K562 (cell line): ENCODE measurements around the gene SNAPC2. TPM values are rescaled to one million over a fixed set of nuclear protein-coding genes. Genes with fewer than 3 reads are reported as not detected.

ENCODE experiments used
- ATAC-seq: fragments of 200-7000 bp; cut with Tn5 transposase; 3 replicates; pipeline ENCODE4 v1.9.1; 2020; ENCODE audit warnings: moderate library complexity
- BruUV-seq: library from RNA; stranded (reverse); fragments of 400-500 nt; replicated peaks from 2 replicates; lab custom pipeline; 2021; lab: Mats Ljungman, UMichigan
- CTCF ChIA-PET: fragments of 300-600 bp; formaldehyde crosslinking; extraction: SDS; loops from one replicate; lab custom pipeline; 2021; ENCODE audit warnings: low intra/inter-chr PET ratio; lab: Yijun Ruan, JAX
- POLR2A ChIA-PET: fragments of 300-600, 350-650 bp; sonication (Branson Sonifier 250); formaldehyde crosslinking; extraction: SDS; loops from one replicate; lab custom pipeline; 2021; ENCODE audit warnings: antibody characterized with exemption, inconsistent platforms; lab: Yijun Ruan, JAX
- DNase-seq, 4 experiments: peaks; one replicate each; pipeline versions ENCODE4 v3.0.0 to v3.0.0-alpha.2; 2011 to 2018; ENCODE audit warnings: low spot score in 3 of 4, mixed read lengths in 3 of 4; ENCODE audit errors: extremely low read depth in 1 of 4
- FAIRE-seq: peaks from 2 replicates; lab custom pipeline; 2011; peaks lifted over from hg19 to GRCh38; lab: Jason Lieb, UNC
- H2AFZ ChIP-seq: 2 replicates; pipeline ENCODE4 v1.6.0; 2011; ENCODE audit warnings: low read depth, low read length, control low read depth, inconsistent platforms
- H3K27ac ChIP-seq: fragments of 200-600 bp; 3 replicates; pipeline ENCODE4 v1.8.0; 2011; ENCODE audit warnings: low read depth, mild to moderate bottlenecking, control low read depth, inconsistent platforms, low read length, moderate library complexity, mixed read lengths; ENCODE audit errors: extremely low read depth
- H3K27me3 ChIP-seq, 2 experiments: fragments of 300-600 bp in 1 of 2; 2 replicates in 1 of 2; 3 replicates in 1 of 2; pipeline versions ENCODE4 v1.6.0 to v1.8.0; 2011; ENCODE audit warnings: inconsistent platforms in 2 of 2, low read length in 2 of 2, mild to moderate bottlenecking in 1 of 2, mixed read lengths in 1 of 2, moderate library complexity in 1 of 2; ENCODE audit not compliant: control insufficient read depth in 2 of 2, insufficient read depth in 2 of 2
- H3K36me3 ChIP-seq: fragments of 300-600 bp; 3 replicates; pipeline ENCODE4 v1.8.0; 2011; ENCODE audit warnings: mild to moderate bottlenecking, low read length, inconsistent platforms; ENCODE audit not compliant: control insufficient read depth, insufficient read depth
- H3K4me1 ChIP-seq, 2 experiments: fragments of 200-600 bp in 1 of 2; replicated peaks in 1 of 2; 2 replicates in 1 of 2; 3 replicates in 1 of 2; pipeline versions ENCODE4 v1.5.1 to v1.8.0; 2011; ENCODE audit warnings: inconsistent platforms in 2 of 2, low read length in 2 of 2, mild to moderate bottlenecking in 1 of 2, mixed read lengths in 1 of 2, moderate library complexity in 1 of 2; ENCODE audit not compliant: control insufficient read depth in 2 of 2, insufficient read depth in 2 of 2
- H3K4me2 ChIP-seq: 2 replicates; pipeline ENCODE4 v1.6.1; 2011; ENCODE audit warnings: low read length, control low read depth, inconsistent platforms, mixed read lengths; ENCODE audit not compliant: insufficient read depth
- H3K4me3 ChIP-seq: fragments of 200-600 bp; sonication (generic), shearing (Covaris generic); 2 replicates; pipeline ENCODE4 v1.5.1; 2016; ENCODE audit warnings: control low read depth, inconsistent platforms
- H3K79me2 ChIP-seq: fragments of 200-600 bp; 3 replicates; pipeline ENCODE4 v1.8.0; 2011; ENCODE audit warnings: low read length, inconsistent platforms; ENCODE audit not compliant: control insufficient read depth, insufficient read depth
- H3K9ac ChIP-seq, 2 experiments: 2 replicates each; pipeline versions ENCODE4 v1.6.0 to v1.6.1; 2011; ENCODE audit warnings: low read depth in 2 of 2, low read length in 2 of 2, control low read depth in 1 of 2, inconsistent platforms in 1 of 2, mild to moderate bottlenecking in 1 of 2, mixed read lengths in 1 of 2; ENCODE audit not compliant: insufficient read depth in 1 of 2
- H3K9me1 ChIP-seq: one replicate; pipeline ENCODE4 v1.6.0; 2011; ENCODE audit warnings: inconsistent platforms, mild to moderate bottlenecking, low read length, moderate library complexity; ENCODE audit not compliant: control insufficient read depth, insufficient read depth
- H3K9me3 ChIP-seq: replicated peaks from 2 replicates; pipeline ENCODE4 v1.5.1; 2011; ENCODE audit warnings: low read depth, low read length, inconsistent platforms; ENCODE audit not compliant: control insufficient read depth, insufficient read depth
- H4K20me1 ChIP-seq: replicated peaks from 2 replicates; pipeline ENCODE4 v1.6.1; 2011; ENCODE audit warnings: low read length, inconsistent platforms, mixed read lengths; ENCODE audit not compliant: control insufficient read depth, insufficient read depth
- BDP1 ChIP-seq: IDR thresholded peaks from 3 replicates; pipeline ENCODE4 v1.6.1; 2011; ENCODE audit not compliant: insufficient read length, insufficient read depth
- DACH1 ChIP-seq: fragments of 450-650 bp; IDR thresholded peaks from 2 replicates; pipeline ENCODE4 v1.6.1; 2018; ENCODE audit not compliant: partially characterized antibody
- ELF1 ChIP-seq: fragments of 200-800 bp; sonication (Bioruptor generic); IDR thresholded peaks from 2 replicates; pipeline ENCODE4 v1.6.1; 2016; ENCODE audit warnings: missing genetic modification characterization, missing compliant biosample characterization
- EP400 ChIP-seq: fragments of 450-650 bp; IDR thresholded peaks from 2 replicates; pipeline ENCODE4 v1.6.1; 2017; ENCODE audit warnings: antibody characterized with exemption, mild to moderate bottlenecking, moderate library complexity
- ETV5 ChIP-seq: sonication (generic); formaldehyde crosslinking; IDR thresholded peaks from 2 replicates; pipeline ENCODE4 v1.4.0; 2020; ENCODE audit warnings: low read depth, mild to moderate bottlenecking, missing genetic modification reagents
- MAFF ChIP-seq: IDR thresholded peaks from 2 replicates; pipeline ENCODE4 v1.6.1; 2012; ENCODE audit warnings: low read length, improper control_type of control experiment
- MAX ChIP-seq: sonication (generic); formaldehyde crosslinking; IDR thresholded peaks from 2 replicates; pipeline ENCODE4 v1.9.0; 2022; ENCODE audit warnings: mild to moderate bottlenecking, missing genetic modification reagents
- MEF2A ChIP-seq: IDR thresholded peaks from 2 replicates; pipeline ENCODE4 v1.6.1; 2011; ENCODE audit warnings: low read depth, mild to moderate bottlenecking, low read length, moderate library complexity; ENCODE audit not compliant: control insufficient read depth
- MXD1 ChIP-seq: fragments of 250-450 bp; sonication (Bioruptor Pico); IDR thresholded peaks from 2 replicates; pipeline ENCODE4 v1.8.0; 2021; ENCODE audit warnings: borderline replicate concordance, mild to moderate bottlenecking, moderate library complexity; ENCODE audit not compliant: poor library complexity, severe bottlenecking
- MXI1 ChIP-seq: IDR thresholded peaks from 2 replicates; pipeline ENCODE4 v1.6.1; 2011; ENCODE audit warnings: low read depth, mild to moderate bottlenecking, improper control_type of control experiment, low read length
- NBN ChIP-seq: fragments of 450-650 bp; IDR thresholded peaks from 2 replicates; pipeline ENCODE4 v1.6.1; 2016; ENCODE audit warnings: low read depth, mild to moderate bottlenecking
- NFYB ChIP-seq: IDR thresholded peaks from 2 replicates; pipeline ENCODE4 v1.6.1; 2011; ENCODE audit warnings: mild to moderate bottlenecking, moderate library complexity; ENCODE audit not compliant: insufficient read length; ENCODE audit errors: extremely low read depth
- NR2F6 ChIP-seq: fragments of 450-650 bp; formaldehyde crosslinking; IDR thresholded peaks from 2 replicates; pipeline ENCODE4 v1.4.0; 2020; ENCODE audit warnings: mild to moderate bottlenecking
- SMC3 ChIP-seq: conservative IDR thresholded peaks from 2 replicates; pipeline ENCODE4 v1.6.1; 2011; ENCODE audit warnings: low read depth, low read length, improper control_type of control experiment; ENCODE audit not compliant: insufficient read depth
- SUPT5H ChIP-seq: fragments of 450-650 bp; IDR thresholded peaks from 2 replicates; pipeline ENCODE4 v1.6.1; 2016
- TARDBP ChIP-seq: fragments of 450-650 bp; IDR thresholded peaks from 2 replicates; pipeline ENCODE4 v1.6.1; 2016
- TBL1XR1 ChIP-seq, 2 experiments: IDR thresholded peaks; 2 replicates each; pipeline ENCODE4 v1.6.1; 2012; ENCODE audit warnings: improper control_type of control experiment in 2 of 2, low read length in 2 of 2, mild to moderate bottlenecking in 1 of 2
- WHSC1 ChIP-seq: IDR thresholded peaks from one replicate; pipeline ENCODE4 v1.6.1; 2012; ENCODE audit warnings: low read length, control low read depth, inconsistent platforms
- ZC3H8 ChIP-seq: fragments of 450-650 bp; IDR thresholded peaks from 2 replicates; pipeline ENCODE4 v1.6.1; 2017
- ZNF277 ChIP-seq: fragments of 250-450 bp; sonication (Bioruptor Pico); IDR thresholded peaks from 2 replicates; pipeline ENCODE4 v1.8.0; 2022; ENCODE audit warnings: inconsistent platforms, mild to moderate bottlenecking, moderate library complexity, borderline replicate concordance
- ZNF583 ChIP-seq: fragments of 250-450 bp; sonication (Bioruptor Pico); IDR thresholded peaks from 2 replicates; pipeline ENCODE4 v1.4.0; 2020
- ZNF589 ChIP-seq: fragments of 200-800 bp; sonication (Bioruptor generic); IDR thresholded peaks from 2 replicates; pipeline ENCODE4 v1.6.1; 2016; ENCODE audit warnings: low read depth, missing genetic modification characterization, missing compliant biosample characterization
- ZNF668 ChIP-seq: fragments of 250-450 bp; sonication (Bioruptor Pico); IDR thresholded peaks from 2 replicates; pipeline ENCODE4 v1.8.0; 2022; ENCODE audit warnings: mild to moderate bottlenecking, inconsistent platforms
- WGBS: fragments of 100-300 bp; shearing (Covaris generic); methylation state at CpG from one replicate; pipeline ENCODE4 v1.1.6; 2016; ENCODE audit warnings: low coverage, mixed read lengths; ENCODE audit not compliant: insufficient coverage; ENCODE audit errors: missing lambda C conversion rate; 5-methylcytosine and 5-hydroxymethylcytosine counted together
- in situ Hi-C: fragments of 300-500 bp; cut with MboI; formaldehyde crosslinking; loops from 4 replicates; pipeline ENCODE4 v1.15.0; 2018; ENCODE audit warnings: inconsistent platforms, mixed read lengths
- intact Hi-C: fragments of 100-400 bp; cut with micrococcal nuclease; formaldehyde crosslinking; loops from 2 replicates; pipeline ENCODE4 v1.14.2; 2022
- polyA plus RNA-seq, 8 experiments: library from polyadenylated mRNA; depleted of rRNA in 4 of 8; stranded (reverse) in 5 of 8; unstranded in 3 of 8; fragments of >200 nt; fragmentation: Nextera tagmentation in 2 of 8; fragmentation: Illumina TruSeq in 1 of 8; extraction: Ambion mirVana in 2 of 8; extraction: Trizol in 1 of 8; gene quantifications; 2 replicates each; pipeline versions ENCODE4 v1.2.1 to v1.2.3, GENCODE V29; 2011 to 2014; ENCODE audit warnings: inconsistent platforms in 1 of 8, missing spikeins in 1 of 8
- total RNA-seq, 7 experiments: library from RNA; depleted of rRNA in 6 of 7; stranded (reverse); fragments of >200 nt in 6 of 7; fragmentation: Illumina TruSeq in 2 of 7; extraction: Trizol in 2 of 7; gene quantifications; 2 replicates each; pipeline versions ENCODE4 v1.2.1 to v1.2.3, GENCODE V29; 2011 to 2021; ENCODE audit warnings: low replicate concordance in 1 of 7

The SNAPC2 gene
- total and polyA plus RNA-seq, 9 of the 15 experiments (the other 6 are each of a cell fraction or from before 2014, with no cell fraction given): 0.59 to 45.1 (median 15.3) TPM

- H3K4me1 ChIP-seq: peaks cover 11 to 28% of the 10 kb centered on the region in 2 experiments; a peak in 4 of 5 replicates
- peak within 1 kb of the TSS; percentile 64 for H3K4me3 ChIP-seq
- under 1% methylated on average over 52 of the region's 56 CpGs for WGBS
- FAIRE-seq (peak; percentile 99), ATAC-seq (peak; percentile 99), DNase-seq (peak; percentile 97 to 99 (median 98))
- H3K79me2 ChIP-seq: peaks cover 58% of the 10 kb centered on the region
- peak within 1 kb of the TSS; percentile 79 for H2AFZ ChIP-seq
- ChIA-PET CTCF (interaction anchor here (0.5 to 2.3 kb wide), 5 partner anchors 27 to 309 kb away, joined by 3 to 16 read pairs (median 5); no protein-coding TSS in a partner anchor), POLR2A (interaction anchor here (0.6 to 2.7 kb wide), 27 partner anchors 10 to 1169 kb away, joined by 3 to 27 read pairs (median 4); partner anchors contain the start of genes CTXN1, LRRC8E, NDUFA7 and RPS28)
- H3K9me3 ChIP-seq: no peaks in the 10 kb centered on the region
- peak within 1 kb of the TSS; percentile 94 for H3K27ac ChIP-seq
- H3K9ac ChIP-seq: peak within 1 kb of the TSS; percentile 95 to 99
- in situ Hi-C loops (no loop called here), intact Hi-C loops (loop anchor here (1.0 to 10.0 kb wide), 4 partner anchors 59 to 310 kb away; no protein-coding TSS in a partner anchor)
- H3K9me1 ChIP-seq: peaks cover 4% of the 10 kb centered on the region
- BruUV-seq: no TSS peak
- peak within 1 kb of the TSS; percentile 95 for H3K4me2 ChIP-seq
- H4K20me1 ChIP-seq: no peaks in the 10 kb centered on the region
- peaks cover 37% of the 10 kb centered on the region for H3K36me3 ChIP-seq
- H3K27me3 ChIP-seq: no peaks in the 10 kb centered on the region
- 0 out of 4 replicates have a peak, but pooled peaks of 1 of the 2 experiments have one; percentile 16 for TF ChIP-seq TBL1XR1 (IDR thresholded peaks at IDR 0.05; ENCODE audit: low read length in 2 of 2)
- no peak for TF ChIP-seq ZNF277
- no peak for TF ChIP-seq SMC3
- TF ChIP-seq TARDBP: no peak; the same call in 1 of the 2 replicates
- TF ChIP-seq ZC3H8: no peak
- TF ChIP-seq BDP1: no peak
- TF ChIP-seq NFYB: peak; percentile 62
- TF ChIP-seq ZNF589: no peak
- peak; percentile 60; the same call in 1 of the 2 replicates for TF ChIP-seq ZNF583
- TF ChIP-seq ELF1 (tag): no peak
- TF ChIP-seq NR2F6: no peak
- TF ChIP-seq EP400: peak; percentile 97
- TF ChIP-seq SUPT5H: peak; percentile 93
- TF ChIP-seq NBN: peak; percentile 16; the same call in 1 of the 2 replicates
- TF ChIP-seq MAX (CRISPR knock-in tag): peak; percentile 98
- peak; percentile 80; the same call in 1 of the 2 replicates for TF ChIP-seq MXI1
- no peak for TF ChIP-seq MAFF
- TF ChIP-seq MXD1 (CRISPR knock-in tag): peak; percentile 90
- TF ChIP-seq DACH1: no peak
- TF ChIP-seq ZNF668 (CRISPR knock-in tag): no peak
- TF ChIP-seq ETV5 (CRISPR knock-in tag): no peak
- TF ChIP-seq MEF2A: no peak
- no peak for TF ChIP-seq WHSC1
These were observed 23.5 kb downstream of the SNAPC2 start, which contains the start of gene TIMM44 for GRCh38 chr19:7943444-7944176. TSS of gene TIMM44 (minus strand) at chr19:7943666. CDS start at chr19:7943651, 15 bp downstream.
